GM12801 (cell line): ENCODE measurements around the gene HRC.

ENCODE experiments used
- CTCF ChIP-seq: IDR thresholded peaks from one replicate; pipeline ENCODE4 v1.5.1; 2011; ENCODE audit warnings: control low read depth; ENCODE audit not compliant: insufficient read length; ENCODE audit errors: extremely low read depth

The HRC gene

GRCh38 chr19:49189259-49189658 lies 34.1 kb upstream of the HRC start:
- TF ChIP-seq CTCF, result no peak

- no peak for TF ChIP-seq CTCF
These were observed 33.5 kb upstream of the HRC start for GRCh38 chr19:49188626-49189200.

- no peak for TF ChIP-seq CTCF
These were observed 30.9 kb upstream of the HRC start for GRCh38 chr19:49186108-49186507.

GRCh38 chr19:49182848-49183375 lies 27.7 kb upstream of the HRC start:
- no peak for TF ChIP-seq CTCF

- no peak for TF ChIP-seq CTCF
These were observed 25.5 kb upstream of the HRC start for GRCh38 chr19:49180659-49181058.

GRCh38 chr19:49173198-49173597 lies 18.0 kb upstream of the HRC start:
- no peak for TF ChIP-seq CTCF

- no peak for TF ChIP-seq CTCF
These were observed 13.2 kb upstream of the HRC start for GRCh38 chr19:49168421-49168820.

- no peak for TF ChIP-seq CTCF
These were observed 12.7 kb upstream of the HRC start for GRCh38 chr19:49167857-49168409.
